Keratinocyte (primary cell): ENCODE measurements around the gene DNPEP. TPM values are rescaled to one million over a fixed set of nuclear protein-coding genes. Genes with fewer than 3 reads are reported as not detected.

Experiments used
- DNase-seq: peaks from one replicate; pipeline ENCODE4 v3.0.0-alpha.2; 2011; ENCODE audit warnings: low read depth, missing footprints, low spot score
- FAIRE-seq: peaks from 2 replicates; lab custom pipeline; 2011; peaks lifted over from hg19 to GRCh38; lab: Jason Lieb, UNC
- H2AFZ ChIP-seq: 2 replicates; pipeline ENCODE4 v1.6.0; 2012; ENCODE audit warnings: low read length, control low read depth, inconsistent platforms; ENCODE audit not compliant: control insufficient read depth
- H3K27ac ChIP-seq: 2 replicates; pipeline ENCODE4 v1.5.1; 2011; ENCODE audit warnings: low read length; ENCODE audit not compliant: control insufficient read depth, insufficient read depth
- H3K27me3 ChIP-seq: 3 replicates; pipeline ENCODE4 v1.6.0; 2011; ENCODE audit warnings: low read length; ENCODE audit not compliant: control insufficient read depth, insufficient read depth; ENCODE audit errors: extremely low read depth
- H3K36me3 ChIP-seq, 2 experiments: 2 replicates in 1 of 2; 3 replicates in 1 of 2; pipeline ENCODE4 v1.5.1; 2011; ENCODE audit warnings: low read length in 2 of 2, mild to moderate bottlenecking in 1 of 2; ENCODE audit not compliant: control insufficient read depth in 2 of 2, insufficient read depth in 2 of 2; ENCODE audit errors: extremely low read depth in 1 of 2
- H3K4me1 ChIP-seq: 3 replicates; pipeline ENCODE4 v1.5.1; 2011; ENCODE audit warnings: low read length; ENCODE audit not compliant: control insufficient read depth, insufficient read depth; ENCODE audit errors: extremely low read depth
- H3K4me2 ChIP-seq: 3 replicates; pipeline ENCODE4 v1.6.0; 2011; ENCODE audit warnings: low read depth, low read length; ENCODE audit not compliant: control insufficient read depth, insufficient read depth; ENCODE audit errors: extremely low read depth
- H3K4me3 ChIP-seq, 3 experiments: fragments of 200-600 bp in 1 of 3; sonication (generic) in 1 of 3; 2 replicates in 2 of 3; 3 replicates in 1 of 3; pipeline ENCODE4 v1.5.1; 2011 to 2016; ENCODE audit warnings: low read length in 3 of 3, mild to moderate bottlenecking in 3 of 3, control low read depth in 2 of 3, inconsistent platforms in 1 of 3, low read depth in 1 of 3, mixed read lengths in 1 of 3, mixed run types in 1 of 3, moderate library complexity in 1 of 3; ENCODE audit not compliant: control insufficient read depth in 2 of 3, insufficient read depth in 2 of 3; ENCODE audit errors: extremely low read depth in 1 of 3
- H3K79me2 ChIP-seq: 2 replicates; pipeline ENCODE4 v1.6.0; 2012; ENCODE audit warnings: low read length; ENCODE audit not compliant: control insufficient read depth, insufficient read depth
- H3K9ac ChIP-seq: 3 replicates; pipeline ENCODE4 v1.6.0; 2011; ENCODE audit warnings: low read length; ENCODE audit not compliant: control insufficient read depth, insufficient read depth; ENCODE audit errors: extremely low read depth
- H3K9me1 ChIP-seq: 3 replicates; pipeline ENCODE4 v1.6.0; 2011; ENCODE audit warnings: low read length; ENCODE audit not compliant: control insufficient read depth, insufficient read depth; ENCODE audit errors: extremely low read depth
- H3K9me3 ChIP-seq: 2 replicates; pipeline ENCODE4 v1.5.1; 2012; ENCODE audit warnings: low read depth, low read length; ENCODE audit not compliant: control insufficient read depth
- H4K20me1 ChIP-seq: 3 replicates; pipeline ENCODE4 v1.6.0; 2011; ENCODE audit warnings: low read length; ENCODE audit not compliant: control insufficient read depth, insufficient read depth; ENCODE audit errors: extremely low read depth
- EZH2 ChIP-seq: IDR thresholded peaks from one replicate; pipeline ENCODE4 v1.6.1; 2012; ENCODE audit warnings: inconsistent platforms, mild to moderate bottlenecking, low read length, moderate library complexity
- dilution Hi-C: fragments of 300-500 bp; cut with MboI; formaldehyde crosslinking; loops from one replicate; pipeline ENCODE4 v1.7.0; 2020; ENCODE audit warnings: low sequenced_read_pairs; ENCODE audit not compliant: extremely low pct_ligation_motif_present
- polyA plus RNA-seq, 5 experiments: library from polyadenylated mRNA; depleted of rRNA in 3 of 5; stranded (reverse) in 3 of 5; stranded (forward) in 1 of 5; unstranded in 1 of 5; fragments of >200 nt; gene quantifications; 1 replicate in 1 of 5; 2 replicates in 3 of 5; 3 replicates in 1 of 5; pipeline versions ENCODE4 v1.2.1 to v1.2.3, GENCODE V29; 2011 to 2012; ENCODE audit warnings: missing spikeins in 2 of 5, low read depth in 1 of 5, low replicate concordance in 1 of 5
- TF ChIP-seq, protein P1 (sequence below), 3 experiments: IDR thresholded peaks in 1 of 3; conservative IDR thresholded peaks in 1 of 3; optimal IDR thresholded peaks in 1 of 3; 2 replicates in 2 of 3; 3 replicates in 1 of 3; pipeline versions ENCODE3 to v1.5.1; 2011; ENCODE audit warnings: low read length in 3 of 3, mild to moderate bottlenecking in 3 of 3, moderate library complexity in 2 of 3, control low read depth in 1 of 3, inconsistent platforms in 1 of 3; ENCODE audit not compliant: insufficient read depth in 2 of 3; ENCODE audit errors: extremely low read depth in 1 of 3

DNPEP gene
- polyA plus RNA-seq, 1 donor (not counting 4 experiments of a cell fraction or from before 2014, with no cell fraction given) = 34.1 TPM

DNA sequence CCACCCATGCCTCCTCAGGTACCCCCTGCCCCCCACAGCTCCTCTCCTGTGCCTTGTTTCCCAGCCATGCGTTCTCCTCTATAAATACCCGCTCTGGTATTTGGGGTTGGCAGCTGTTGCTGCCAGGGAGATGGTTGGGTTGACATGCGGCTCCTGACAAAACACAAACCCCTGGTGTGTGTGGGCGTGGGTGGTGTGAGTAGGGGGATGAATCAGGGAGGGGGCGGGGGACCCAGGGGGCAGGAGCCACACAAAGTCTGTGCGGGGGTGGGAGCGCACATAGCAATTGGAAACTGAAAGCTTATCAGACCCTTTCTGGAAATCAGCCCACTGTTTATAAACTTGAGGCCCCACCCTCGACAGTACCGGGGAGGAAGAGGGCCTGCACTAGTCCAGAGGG lies 29.7 kb upstream of the DNPEP start:
- dilution Hi-C loops = no loop called here
- no peak for FAIRE-seq
- H3K27ac ChIP-seq = no peak overlapping the region

DNA sequence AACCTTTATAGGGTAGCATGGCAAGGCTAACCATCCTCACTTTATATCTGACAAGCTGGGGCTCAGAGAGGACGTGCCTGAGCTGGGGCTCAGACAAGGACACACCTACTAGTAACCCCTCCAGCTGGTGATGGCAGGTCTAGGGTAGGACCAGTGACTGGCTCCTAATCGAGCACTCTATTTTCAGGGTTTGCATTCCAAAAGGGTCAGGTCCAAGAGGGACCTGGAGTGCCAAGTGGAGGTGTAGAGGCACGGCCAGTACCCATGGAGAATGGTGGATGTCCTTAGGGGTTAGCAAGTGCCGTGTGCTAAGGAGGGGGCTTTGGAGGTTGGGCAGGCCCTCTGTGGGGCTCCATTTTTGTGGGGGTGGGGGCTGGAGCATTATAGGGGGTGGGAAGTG lies 29.2 kb upstream of the DNPEP start:
- H3K9ac ChIP-seq = no peak overlapping the region
- H3K36me3 ChIP-seq = no peaks in the 10 kb centered on the region
- H4K20me1 ChIP-seq = no peaks in the 10 kb centered on the region
- peaks cover 34% of the 10 kb centered on the region for H3K27me3 ChIP-seq
- DNase-seq = no peak
- H3K9me3 ChIP-seq = peaks cover 2% of the 10 kb centered on the region
- TF ChIP-seq, protein P1, sequence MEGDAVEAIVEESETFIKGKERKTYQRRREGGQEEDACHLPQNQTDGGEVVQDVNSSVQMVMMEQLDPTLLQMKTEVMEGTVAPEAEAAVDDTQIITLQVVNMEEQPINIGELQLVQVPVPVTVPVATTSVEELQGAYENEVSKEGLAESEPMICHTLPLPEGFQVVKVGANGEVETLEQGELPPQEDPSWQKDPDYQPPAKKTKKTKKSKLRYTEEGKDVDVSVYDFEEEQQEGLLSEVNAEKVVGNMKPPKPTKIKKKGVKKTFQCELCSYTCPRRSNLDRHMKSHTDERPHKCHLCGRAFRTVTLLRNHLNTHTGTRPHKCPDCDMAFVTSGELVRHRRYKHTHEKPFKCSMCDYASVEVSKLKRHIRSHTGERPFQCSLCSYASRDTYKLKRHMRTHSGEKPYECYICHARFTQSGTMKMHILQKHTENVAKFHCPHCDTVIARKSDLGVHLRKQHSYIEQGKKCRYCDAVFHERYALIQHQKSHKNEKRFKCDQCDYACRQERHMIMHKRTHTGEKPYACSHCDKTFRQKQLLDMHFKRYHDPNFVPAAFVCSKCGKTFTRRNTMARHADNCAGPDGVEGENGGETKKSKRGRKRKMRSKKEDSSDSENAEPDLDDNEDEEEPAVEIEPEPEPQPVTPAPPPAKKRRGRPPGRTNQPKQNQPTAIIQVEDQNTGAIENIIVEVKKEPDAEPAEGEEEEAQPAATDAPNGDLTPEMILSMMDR (optimal IDR thresholded peaks at IDR 0.05 in 1 of 3, IDR thresholded peaks at IDR 0.05 in 1 of 3, conservative IDR thresholded peaks at IDR 0.05 in 1 of 3; ENCODE audit: extremely low read depth in 1 of 3, insufficient read depth in 2 of 3, low read length in 3 of 3) = no peak
- TF ChIP-seq EZH2 = no peak
- no peak overlapping the region for H3K27ac ChIP-seq
- FAIRE-seq = no peak
- H3K9me1 ChIP-seq = no peaks in the 10 kb centered on the region
- no peak overlapping the region for H2AFZ ChIP-seq
- no peaks in the 10 kb centered on the region for H3K4me1 ChIP-seq
- no peak overlapping the region for H3K4me2 ChIP-seq
- dilution Hi-C loops = no loop called here
- H3K79me2 ChIP-seq = no peaks in the 10 kb centered on the region
- H3K4me3 ChIP-seq = no peak overlapping the region

More for the DNA sequence above, 29.7 kb upstream of the DNPEP start:
- TF ChIP-seq EZH2 = no peak
- TF ChIP-seq, protein P1 (optimal IDR thresholded peaks at IDR 0.05 in 1 of 3, IDR thresholded peaks at IDR 0.05 in 1 of 3, conservative IDR thresholded peaks at IDR 0.05 in 1 of 3; ENCODE audit: extremely low read depth in 1 of 3, insufficient read depth in 2 of 3, low read length in 3 of 3) = no peak
- no peaks in the 10 kb centered on the region for H3K79me2 ChIP-seq
- H3K36me3 ChIP-seq = no peaks in the 10 kb centered on the region
- no peak overlapping the region for H2AFZ ChIP-seq
- no peak overlapping the region for H3K9ac ChIP-seq
- H3K9me1 ChIP-seq = no peaks in the 10 kb centered on the region
- H3K9me3 ChIP-seq = peaks cover under 1% of the 10 kb centered on the region
- DNase-seq = no peak
- H3K4me1 ChIP-seq = no peaks in the 10 kb centered on the region
- no peaks in the 10 kb centered on the region for H4K20me1 ChIP-seq
- peaks cover 34% of the 10 kb centered on the region for H3K27me3 ChIP-seq
- no peak overlapping the region for H3K4me2 ChIP-seq
- H3K4me3 ChIP-seq = no peak overlapping the region
